Pons (tissue), 1 donor: ENCODE data around the gene REPIN1.
"Not testable (repeated sequence)": the region's sequence is repeated elsewhere in the genome, so short reads cannot be mapped to it uniquely, and the experiment has no call there.

Experiments used
- DNase-seq: peaks from one replicate; pipeline ENCODE4 v3.0.0-alpha.2; 2016; ENCODE audit warnings: low spot score

The REPIN1 gene

GRCh38 chr7:150376560-150376959 lies 7.9 kb downstream of the REPIN1 start:
- DNase-seq, result no peak

- no peak for DNase-seq
Measured at GRCh38 chr7:150377196-150377595, 8.6 kb downstream of the REPIN1 start.

GRCh38 chr7:150377635-150378034 lies 9.0 kb downstream of the REPIN1 start:
- DNase-seq, result no peak

GRCh38 chr7:150378115-150378852 lies 9.7 kb downstream of the REPIN1 start:
- DNase-seq, result peak; percentile 69

GRCh38 chr7:150378853-150379440 lies 10.3 kb downstream of the REPIN1 start, which contains the start of gene ZNF775:
ZNF775 (plus strand) TSS chr7:150379330; CDS start chr7:150388471, 9,141 bp downstream.
- peak; percentile 97 for DNase-seq

GRCh38 chr7:150379441-150380379 lies 11.1 kb downstream of the REPIN1 start:
- peak; percentile 43 for DNase-seq

- DNase-seq, result no peak
Measured at GRCh38 chr7:150380463-150380862, 11.8 kb downstream of the REPIN1 start.

- DNase-seq, result no peak
Measured at GRCh38 chr7:150381096-150381495, 12.5 kb downstream of the REPIN1 start.

GRCh38 chr7:150381785-150382122 lies 13.1 kb downstream of the REPIN1 start:
- no peak for DNase-seq

- peak; percentile 84 for DNase-seq
Measured at GRCh38 chr7:150382123-150382843, 13.7 kb downstream of the REPIN1 start.

GRCh38 chr7:150382844-150383225 lies 14.2 kb downstream of the REPIN1 start:
- no peak for DNase-seq

- DNase-seq, result peak; percentile 98
Measured at GRCh38 chr7:150383710-150384397, 15.2 kb downstream of the REPIN1 start.

- DNase-seq, result peak; percentile 47
Measured at GRCh38 chr7:150384406-150385301, 16.0 kb downstream of the REPIN1 start.

- DNase-seq, result no peak
Measured at GRCh38 chr7:150385302-150385723, 16.7 kb downstream of the REPIN1 start.

GRCh38 chr7:150385884-150386283 lies 17.3 kb downstream of the REPIN1 start:
- DNase-seq, result not testable (repeated sequence)

GRCh38 chr7:150388306-150388705 lies 19.7 kb downstream of the REPIN1 start:
- no peak for DNase-seq

GRCh38 chr7:150388709-150389531 lies 20.3 kb downstream of the REPIN1 start:
- peak; percentile 86 for DNase-seq

- no peak for DNase-seq
Measured at GRCh38 chr7:150389532-150389816, 20.9 kb downstream of the REPIN1 start.

GRCh38 chr7:150390205-150390604 lies 21.6 kb downstream of the REPIN1 start:
- no peak for DNase-seq

GRCh38 chr7:150393325-150393724 lies 24.7 kb downstream of the REPIN1 start:
- no peak for DNase-seq
